DOHH2 (cell line): ENCODE measurements around the gene FAM170A.

ENCODE experiments used
- CTCF ChIP-seq: fragments of 200-600 bp; sonication (generic); IDR thresholded peaks from one replicate; pipeline ENCODE4 v1.5.1; 2014; ENCODE audit warnings: antibody characterized with exemption, mild to moderate bottlenecking, low read depth, low read length; ENCODE audit not compliant: poor library complexity, severe bottlenecking
- EZH2phosphoT487 ChIP-seq: fragments of 200-600 bp; sonication (generic); IDR thresholded peaks from 2 replicates; pipeline ENCODE4 v1.6.1; 2017; ENCODE audit warnings: borderline replicate concordance, mild to moderate bottlenecking, antibody characterized with exemption, low read length, moderate library complexity, mixed read lengths

GRCh38 chr5:119583684-119584083, 45.7 kb upstream of the FAM170A start:
- TF ChIP-seq CTCF, result no peak
- TF ChIP-seq EZH2phosphoT487, result no peak
